ENCODE measurements around the gene HCK.
"Not testable (repeated sequence)": the region's sequence is repeated elsewhere in the genome, so short reads cannot be mapped to it uniquely, and the experiment has no call there.

HCK gene

DNA sequence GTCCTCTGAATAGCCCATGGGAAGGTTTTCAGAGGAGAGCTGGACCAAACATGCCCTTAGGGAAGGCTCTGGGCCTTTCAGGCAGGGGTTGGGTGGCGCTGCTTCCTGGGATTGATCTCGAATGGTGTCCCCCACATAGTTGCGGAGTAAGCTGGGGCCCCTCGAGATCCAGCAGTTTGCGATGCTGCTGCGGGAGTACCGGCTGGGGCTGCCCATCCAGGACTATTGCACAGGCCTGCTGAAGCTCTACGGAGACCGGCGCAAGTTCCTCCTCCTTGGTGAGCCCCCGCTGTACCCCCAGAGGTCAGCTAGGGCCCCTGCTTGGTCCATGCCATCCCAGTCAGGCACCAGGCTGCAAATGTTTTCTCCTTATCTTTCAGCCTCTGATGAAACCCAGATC, 22.5 kb upstream of the HCK start:
- no peak for FAIRE-seq

DNA sequence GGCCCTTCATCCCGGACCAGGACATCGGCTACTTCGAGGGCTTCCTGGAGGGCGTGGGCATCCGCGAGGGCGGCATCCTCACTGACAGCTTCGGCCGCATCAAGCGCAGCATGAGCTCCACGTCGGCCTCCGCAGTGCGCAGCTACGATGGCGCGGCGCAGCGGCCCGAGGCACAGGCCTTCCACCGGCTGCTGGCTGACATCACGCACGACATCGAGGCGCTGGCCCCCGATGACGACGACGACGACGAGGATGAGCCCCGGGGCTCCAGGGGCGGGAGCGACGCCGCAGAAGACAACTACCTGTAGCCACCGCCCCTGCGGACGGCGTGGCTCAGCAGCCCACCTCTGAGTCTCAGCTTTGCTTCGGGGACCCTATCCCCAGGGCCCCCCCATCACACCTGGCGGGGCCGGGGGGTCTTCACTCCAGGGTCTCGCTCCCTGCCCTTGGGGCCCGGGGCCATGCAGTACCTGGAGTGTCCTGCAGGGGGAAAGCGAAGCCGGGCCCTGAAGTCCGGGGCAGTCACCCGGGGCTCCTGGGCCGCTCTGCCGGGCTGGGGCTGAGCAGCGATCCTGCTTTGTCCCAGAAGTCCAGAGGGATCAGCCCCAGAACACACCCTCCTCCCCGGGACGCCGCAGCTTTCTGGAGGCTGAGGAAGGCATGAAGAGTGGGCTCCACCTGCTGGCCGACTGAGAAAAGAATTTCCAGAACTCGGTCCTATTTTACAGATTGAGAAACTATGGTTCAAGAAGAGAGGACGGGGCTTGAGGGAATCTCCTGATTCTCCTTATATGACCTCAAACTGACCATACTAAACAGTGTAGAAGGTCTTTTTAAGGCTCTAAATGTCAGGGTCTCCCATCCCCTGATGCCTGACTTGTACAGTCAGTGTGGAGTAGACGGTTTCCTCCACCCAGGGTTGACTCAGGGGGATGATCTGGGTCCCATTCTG, 20.8 kb upstream of the HCK start:
- no peak for FAIRE-seq

DNA sequence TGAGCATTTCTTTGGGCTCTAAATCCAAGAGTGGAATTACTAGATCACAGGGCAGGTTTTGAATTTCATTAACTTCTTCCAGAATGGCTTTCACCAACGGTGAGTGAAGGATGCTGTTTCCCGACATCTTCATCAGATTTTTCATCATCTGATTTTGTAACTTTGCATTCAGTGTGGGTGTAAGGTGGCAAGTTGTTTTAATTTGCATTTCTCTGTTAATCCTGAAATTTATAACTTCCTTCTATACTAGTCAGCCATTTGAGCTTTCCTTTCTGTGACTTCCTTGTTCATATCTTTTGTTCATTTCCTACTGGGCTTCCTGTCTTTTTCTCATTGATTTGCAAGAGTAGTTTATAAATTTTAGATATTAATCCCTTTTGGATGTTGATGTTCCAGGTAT, 18.7 kb upstream of the HCK start:
- FAIRE-seq, result no peak

DNA sequence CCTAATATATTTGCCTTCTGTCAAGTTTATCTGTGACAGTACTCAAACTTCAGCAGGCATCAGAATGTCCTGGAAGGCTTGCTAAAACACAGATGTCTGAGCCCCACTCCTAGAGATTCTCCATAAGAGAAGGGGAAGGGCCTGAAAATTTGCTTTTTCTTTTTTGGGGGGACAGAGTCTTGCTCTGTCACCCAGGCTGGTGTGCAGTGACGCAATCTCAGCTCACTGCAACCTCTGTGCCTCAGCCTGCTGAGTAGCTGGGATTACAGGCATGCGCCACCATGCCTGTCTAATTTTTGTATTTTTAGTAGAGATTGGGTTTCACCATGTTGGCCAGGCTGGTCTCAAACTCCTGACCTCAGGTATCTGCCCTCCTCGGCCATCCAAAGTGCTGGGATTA, 18.3 kb upstream of the HCK start:
- FAIRE-seq, result not testable (repeated sequence)

DNA sequence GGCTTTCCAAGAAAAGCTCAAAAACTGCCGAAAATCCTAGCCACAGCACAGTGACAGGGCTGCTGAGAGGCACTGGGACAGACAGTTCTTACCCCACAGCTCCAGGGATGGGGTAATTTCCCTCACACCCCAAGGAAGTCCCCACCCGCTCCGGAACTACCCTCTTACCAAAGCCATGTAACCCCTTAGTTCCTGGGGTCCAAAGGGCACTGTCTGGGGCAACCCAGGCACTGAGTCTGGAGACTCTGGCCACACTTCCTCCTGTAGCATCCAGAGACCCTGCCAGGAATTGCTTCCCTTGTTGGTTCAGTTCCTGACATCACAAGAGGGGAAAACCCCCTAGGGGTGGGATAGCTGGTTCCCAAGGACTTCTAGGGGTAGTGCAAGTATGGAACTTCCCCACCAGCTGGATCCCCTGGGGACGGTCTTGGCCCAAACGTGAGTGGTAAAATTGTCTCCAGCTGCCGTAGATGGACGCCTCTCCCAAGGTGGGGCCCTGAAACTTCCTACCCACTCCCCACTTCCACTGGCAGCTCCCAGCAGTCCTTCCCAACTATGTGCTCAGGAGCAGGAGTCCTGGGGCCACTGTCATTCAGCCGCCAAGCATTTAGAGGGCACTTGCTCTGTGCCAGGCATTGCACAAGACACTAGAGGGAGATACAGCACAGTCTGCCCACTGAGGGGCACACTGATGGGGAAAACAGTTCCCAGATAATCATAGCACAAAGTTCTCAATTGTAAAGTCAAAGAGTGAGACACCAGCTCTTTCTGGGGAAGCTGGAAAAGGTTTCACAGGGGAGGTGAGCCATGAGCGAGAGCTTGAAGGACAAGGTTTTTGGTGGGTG, 17.2 kb upstream of the HCK start:
- no peak for FAIRE-seq

DNA sequence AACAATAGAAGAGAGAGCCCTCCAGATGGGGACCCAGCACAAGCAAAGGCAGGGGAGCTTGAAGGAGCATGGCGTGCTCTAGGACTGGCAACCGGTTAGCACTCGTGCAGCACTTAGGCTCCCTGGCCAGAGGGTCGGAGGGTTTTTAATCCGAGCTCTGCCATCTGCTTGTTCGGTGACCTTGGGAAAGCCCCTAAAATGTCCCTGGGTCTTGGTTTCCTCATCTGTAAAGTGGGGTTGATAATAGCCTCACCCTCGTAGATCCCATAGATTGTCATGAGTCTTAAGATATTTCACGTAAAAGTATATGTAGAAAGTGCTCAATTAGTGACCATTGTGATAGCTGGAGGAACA, 16.6 kb upstream of the HCK start:
- FAIRE-seq, result no peak

DNA sequence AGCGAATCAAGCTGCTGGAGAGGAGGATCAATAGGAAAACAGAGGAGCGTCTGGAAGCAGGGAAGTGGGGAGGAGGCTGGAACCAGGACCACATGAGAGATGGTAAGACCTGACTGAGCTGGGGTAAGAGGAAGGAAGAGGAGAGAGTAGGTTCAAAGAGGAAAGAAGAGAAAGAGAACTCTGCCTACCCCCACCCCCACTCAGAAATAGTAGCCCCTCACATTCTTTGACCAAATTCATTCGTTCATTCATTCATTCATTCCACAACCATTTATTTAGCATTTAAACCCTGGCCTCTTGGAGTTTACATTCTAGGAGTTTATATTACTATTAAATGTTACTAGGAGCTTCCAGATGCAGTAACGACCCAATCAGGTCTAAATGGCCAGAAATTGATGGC, 15.8 kb upstream of the HCK start:
- FAIRE-seq, result no peak

DNA sequence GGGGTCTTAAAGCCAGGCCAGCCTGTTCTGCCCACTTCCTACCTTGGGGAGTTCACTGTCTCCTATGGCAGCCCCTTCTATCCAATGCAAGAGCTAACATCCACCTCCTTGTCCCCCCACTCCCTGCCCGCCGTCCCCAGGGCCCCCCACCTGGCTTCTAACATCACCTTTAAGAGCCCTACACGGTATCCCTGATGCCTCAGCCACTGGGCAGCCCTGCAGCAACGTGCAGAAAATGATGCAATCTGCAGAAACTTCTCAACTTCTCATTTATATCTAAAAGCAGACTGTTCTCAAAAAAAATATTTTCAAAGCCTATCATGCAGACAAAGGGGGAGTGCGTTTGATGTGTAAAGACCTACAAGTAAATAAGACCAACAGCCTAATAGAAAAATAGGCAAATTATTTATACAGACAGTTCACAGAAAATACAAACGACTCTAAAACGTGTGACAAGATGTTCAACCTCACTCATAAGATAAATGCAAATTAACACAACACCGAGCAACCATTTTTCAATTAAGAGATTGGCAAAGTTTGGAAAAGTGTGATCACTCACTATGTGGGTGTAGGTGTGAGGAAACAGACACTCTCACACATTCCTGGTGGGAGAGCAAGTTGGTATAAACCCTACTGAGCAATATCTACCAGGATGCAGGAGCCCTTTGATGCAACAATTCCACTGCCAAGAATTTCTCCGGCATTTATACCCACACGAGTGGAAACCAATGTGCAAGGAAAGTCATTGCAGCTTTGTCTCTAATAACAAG, 15.1 kb upstream of the HCK start:
- FAIRE-seq, result no peak

DNA sequence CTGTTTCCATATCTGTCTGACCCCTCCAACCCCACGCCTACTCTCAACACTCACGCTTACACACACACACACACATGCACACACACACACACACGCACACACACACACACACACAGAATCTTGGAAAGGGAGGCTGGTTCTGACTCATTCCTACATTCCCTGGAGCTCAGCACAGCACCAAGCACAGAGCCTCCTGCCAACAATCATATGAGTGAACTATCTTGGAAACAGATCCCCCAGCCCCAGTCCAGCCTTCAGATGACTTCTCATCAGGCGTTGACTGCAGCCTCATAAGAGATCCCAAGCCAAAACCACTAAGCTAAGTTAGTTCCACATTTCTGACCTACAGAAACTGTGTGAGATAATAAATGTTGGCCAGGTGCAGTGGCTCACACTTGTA, 14.1 kb upstream of the HCK start:
- no peak for FAIRE-seq

DNA sequence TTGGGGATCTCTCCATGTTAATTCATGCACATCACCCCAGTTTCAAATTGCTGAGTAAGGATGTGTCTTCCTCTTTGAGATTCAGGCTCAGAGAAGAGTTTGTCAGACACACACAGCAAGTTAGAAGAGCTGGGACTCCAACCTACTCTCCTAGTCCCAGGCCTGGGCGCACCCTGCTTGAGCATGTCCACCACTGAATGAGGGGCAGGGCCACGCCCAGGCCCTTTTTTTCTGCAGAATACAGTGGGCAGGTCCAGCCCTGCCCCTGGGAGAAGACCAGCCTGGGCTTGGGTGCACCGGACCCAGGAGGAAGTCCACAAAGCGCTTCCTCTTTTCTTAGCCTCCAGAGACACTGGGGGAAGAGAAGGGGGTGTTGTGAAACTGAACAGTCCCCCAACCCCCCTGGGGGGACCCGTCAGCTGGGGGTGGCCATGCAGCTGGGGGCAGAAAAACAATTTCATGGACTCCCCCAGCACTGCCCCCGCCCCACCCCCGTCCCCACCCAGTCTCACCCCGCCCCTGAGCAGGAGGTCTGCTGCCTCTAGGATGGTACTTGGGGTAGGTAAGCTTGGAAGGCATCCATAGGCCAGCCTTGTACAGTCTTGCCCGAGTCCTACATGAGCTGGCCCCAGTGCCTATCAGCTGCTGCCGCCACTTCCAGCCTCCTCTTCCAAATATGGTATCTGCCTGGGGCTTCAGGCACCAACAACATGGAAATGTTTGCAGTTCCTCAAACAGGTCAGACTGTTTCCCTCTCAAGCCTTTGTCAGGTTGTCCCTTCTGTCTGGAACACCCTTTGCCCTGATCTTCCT, 11.7 kb upstream of the HCK start:
- no peak for FAIRE-seq

DNA sequence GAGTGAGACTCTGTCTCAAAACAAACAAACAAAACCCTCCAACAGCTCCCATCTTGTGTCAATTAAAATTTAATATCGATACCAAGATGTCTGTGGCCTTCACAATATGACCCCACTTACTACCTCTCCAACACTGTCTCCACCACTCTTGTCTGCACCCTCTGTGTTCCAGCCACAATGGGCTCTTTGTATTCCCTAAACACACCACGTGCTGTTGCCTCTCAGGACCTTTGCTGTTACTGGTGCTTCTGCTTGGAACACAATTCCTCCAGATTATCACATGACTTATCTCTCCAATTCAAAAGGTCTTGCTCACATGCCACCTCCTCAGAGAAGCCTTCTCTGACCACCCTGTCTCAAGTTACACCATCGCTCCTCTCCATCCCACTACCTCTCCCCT, 6.0 kb upstream of the HCK start:
- FAIRE-seq, result no peak

DNA sequence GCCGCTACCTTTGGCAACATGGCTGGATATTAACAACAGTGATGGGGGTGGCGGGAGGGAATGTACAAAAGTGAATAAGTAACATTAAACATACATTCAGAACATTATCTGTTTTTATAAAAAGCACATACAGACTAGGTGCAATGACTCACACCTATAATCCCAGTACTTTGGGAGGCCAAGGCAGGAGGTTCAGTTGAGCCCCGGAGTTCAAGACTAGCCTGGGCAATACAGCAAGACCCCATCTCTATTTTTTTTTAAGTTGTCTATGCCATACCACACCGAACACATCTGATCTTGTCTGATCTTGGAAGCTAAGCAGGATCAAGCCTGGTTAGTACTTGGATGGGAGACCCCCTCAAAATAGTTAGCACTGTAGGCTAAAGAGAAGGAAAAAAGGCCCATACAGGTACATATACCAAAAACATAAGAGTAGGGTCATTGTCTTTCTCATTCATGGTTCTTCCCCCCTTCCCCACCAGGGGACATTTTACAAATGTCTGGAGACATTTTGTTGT, 1.7 kb upstream of the HCK start:
- FAIRE-seq, result no peak

DNA sequence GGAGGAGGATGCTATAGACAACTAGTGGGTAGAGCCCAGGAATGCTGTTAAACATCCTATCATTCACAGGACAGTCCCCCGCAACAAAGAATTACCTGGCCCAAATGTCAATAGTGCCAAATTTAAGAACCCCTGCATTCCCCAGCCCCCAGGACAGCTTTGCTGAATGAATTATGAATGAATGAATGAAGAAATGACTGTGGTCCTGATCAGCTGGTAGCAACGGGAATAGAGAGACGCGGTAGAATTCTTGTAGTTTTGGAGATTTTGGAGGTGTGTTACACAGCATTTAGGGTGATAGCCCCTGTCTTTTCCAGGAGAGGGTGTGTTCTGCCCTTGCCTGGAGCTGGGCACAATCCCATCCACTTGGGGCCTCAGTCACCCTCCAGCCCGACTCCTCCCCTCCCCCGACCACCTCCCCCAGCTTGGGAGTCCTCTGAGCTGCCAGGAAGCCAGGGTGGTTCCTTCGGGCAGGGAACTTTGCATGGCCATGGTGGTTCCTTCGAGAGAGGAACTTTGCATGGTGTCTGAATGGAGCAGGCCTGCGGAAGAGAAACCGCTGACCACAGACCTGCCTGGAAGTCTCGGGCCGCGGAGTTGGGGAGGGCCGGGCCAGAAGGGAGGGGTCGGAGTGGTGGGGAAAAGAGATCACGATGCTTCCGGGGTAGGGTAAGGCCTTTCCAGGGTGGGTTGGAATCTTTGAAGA, 1.0 kb upstream of the HCK start:
- no peak for FAIRE-seq

DNA sequence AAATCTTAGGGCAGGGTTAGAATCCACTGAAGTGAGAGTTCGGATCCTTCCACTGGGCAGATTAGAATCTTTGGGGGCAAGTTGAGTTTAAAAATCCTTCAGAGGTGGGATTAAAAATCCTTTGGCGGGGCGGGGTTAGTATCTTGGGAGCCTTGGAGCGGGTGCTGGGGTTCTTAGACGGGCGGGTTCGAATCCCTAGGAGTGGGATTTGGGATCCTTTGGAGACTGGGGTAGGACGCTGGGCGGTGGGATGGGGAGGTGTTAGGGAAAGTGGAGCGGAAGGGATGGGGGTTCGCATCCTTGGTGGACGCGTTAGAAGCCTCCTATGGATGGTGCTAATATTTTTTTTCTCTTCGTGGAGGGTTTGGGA, 337 bp upstream of the HCK start:
- no peak for FAIRE-seq

DNA sequence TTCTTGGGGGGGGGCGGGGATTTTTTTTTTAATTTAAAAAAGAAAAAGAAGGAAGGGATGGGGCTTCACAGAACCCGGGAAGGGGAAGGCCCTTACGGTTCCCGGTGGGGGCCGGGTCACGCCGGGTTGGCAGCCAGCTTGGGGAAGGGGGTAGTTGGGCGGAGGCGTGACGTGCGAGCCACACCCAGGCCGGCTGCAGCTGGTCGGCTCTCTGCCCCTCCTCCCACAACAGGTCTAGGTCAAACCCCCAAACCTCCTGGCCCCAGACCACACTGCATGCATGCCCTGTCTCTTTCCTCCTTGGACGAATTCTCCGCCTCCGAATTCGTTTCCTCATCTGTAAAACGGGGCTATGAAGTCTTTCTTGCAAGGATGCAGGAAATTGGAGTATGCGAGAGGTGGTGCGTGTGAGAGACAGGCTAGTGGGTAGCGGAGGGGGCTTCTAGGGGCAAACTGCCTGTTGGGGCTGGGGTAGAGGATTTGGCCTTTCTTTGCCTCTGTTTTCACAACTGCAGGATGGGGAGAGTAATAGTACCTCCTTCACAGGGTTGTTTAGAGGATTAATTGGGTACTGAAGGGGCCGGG, 828 bp downstream of the HCK start:
- FAIRE-seq, result no peak

DNA sequence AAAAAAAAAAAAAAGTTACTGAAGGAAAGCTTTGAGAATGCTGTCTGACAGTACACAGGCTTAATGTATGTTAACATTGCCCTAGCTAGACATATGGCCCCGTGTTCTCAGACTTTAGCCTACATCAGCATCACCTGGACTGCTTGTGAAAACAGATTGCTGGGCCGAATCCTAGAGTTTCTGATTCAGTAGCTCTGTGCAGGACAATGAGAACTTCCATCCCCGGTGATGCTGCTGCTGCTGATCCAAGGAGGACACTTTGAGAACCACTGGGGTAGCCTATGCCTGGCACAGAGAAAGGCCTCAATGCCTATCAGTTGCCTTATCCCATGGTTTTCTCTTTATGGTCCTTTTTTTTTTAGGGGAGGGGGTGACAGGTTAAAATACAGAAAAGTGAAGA, 1.6 kb downstream of the HCK start:
- no peak for FAIRE-seq

DNA sequence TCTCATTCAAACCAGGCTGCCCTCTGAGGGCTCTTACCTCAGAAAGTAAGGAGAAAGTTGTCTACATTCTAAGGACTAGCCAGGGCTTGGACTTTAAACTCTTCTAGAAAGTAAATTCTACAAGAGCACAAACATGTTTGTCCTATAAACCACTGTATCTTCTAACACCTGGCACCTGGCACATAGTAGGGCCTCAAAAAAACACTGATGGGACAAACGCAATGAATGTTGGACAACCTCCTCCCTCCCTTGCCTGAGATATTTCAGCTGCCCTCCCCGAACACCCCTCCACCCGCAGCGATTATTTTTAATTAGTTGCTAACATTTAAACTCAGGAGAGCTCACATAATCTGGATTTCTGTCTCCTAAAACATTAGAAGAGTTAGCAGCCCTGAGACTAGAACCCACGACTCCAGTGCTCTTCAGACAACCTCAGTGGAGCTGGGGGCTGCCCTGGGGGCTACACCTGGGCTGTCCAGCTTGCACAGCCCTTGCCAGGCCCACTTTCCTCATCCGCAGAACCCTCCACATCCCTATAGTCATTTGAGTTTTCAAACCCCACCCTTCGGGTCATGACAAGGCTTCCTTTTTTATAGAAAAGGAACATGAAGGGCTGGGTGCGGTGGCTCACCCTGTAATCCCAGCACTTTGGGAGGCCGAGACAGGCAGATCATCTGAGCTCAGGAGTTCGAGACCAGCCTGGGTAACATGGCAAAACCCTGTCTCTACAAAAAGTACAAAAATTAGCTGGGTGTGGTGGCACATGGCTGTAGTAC, 4.9 kb downstream of the HCK start:
- FAIRE-seq, result no peak

DNA sequence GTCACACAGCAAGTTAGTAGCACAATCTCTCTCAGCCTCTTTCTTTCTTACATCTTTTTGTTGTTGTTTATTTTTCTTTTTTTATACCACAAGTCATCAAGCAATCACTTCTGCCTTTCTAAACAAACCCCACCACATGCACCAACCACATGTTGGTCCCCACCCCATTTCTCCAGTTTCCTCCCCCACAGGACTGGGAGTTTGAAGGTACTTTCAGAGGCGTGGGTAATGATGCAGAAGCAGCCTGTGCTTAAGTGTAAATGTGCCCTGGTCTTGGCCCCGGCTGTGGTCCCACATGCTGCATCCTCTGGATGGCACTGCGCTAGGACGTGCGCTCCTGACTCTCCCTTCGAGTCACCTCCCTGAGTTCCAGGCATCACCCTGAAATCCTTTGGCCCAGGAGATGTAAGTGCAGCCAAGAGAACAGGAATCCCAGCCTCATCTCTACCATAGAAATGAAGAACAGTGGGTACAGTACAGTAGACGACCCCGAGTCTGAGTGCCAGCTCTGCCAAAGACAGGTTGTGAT, 5.7 kb downstream of the HCK start:
- FAIRE-seq, result no peak

DNA sequence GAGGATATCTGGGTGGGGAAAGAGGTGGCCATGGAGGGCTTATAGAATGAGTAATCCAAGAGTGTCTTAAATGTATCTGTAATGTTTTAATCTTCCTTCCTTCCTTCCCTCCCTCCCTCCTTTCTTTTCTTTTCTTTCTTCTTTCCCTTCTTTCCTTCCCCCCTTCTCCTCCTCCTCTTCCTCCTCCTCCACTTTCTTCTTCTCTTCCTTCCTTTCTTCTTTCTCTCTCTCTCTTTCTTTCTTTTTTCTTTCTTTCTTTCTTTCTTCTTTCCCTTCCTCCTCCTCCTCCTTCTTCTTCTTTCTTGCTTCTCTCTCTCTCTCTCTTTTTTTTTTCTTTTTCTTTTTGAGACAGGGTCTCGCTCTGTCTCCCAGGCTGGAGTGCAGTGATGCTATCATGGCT, 7.1 kb downstream of the HCK start:
- no peak for FAIRE-seq

DNA sequence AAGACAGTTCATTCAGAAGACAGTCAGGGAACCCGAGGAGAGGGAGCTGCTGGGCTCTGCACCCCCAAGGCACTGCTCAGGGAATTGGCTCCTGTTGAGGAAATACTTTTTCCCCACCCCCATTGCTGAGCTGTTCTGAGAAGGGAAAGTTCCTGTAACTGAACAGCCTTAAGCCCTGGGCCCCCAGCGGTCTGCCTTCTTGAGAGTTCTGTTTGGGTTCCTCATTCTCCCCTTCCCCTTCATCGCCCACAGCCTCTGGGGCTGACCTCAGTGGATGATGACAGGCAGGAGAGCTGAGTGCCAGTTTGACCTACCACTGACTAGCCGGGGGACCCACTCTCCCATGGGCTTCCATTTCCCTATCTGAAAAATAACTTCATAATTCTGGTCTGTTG, 10.7 kb downstream of the HCK start:
- no peak for FAIRE-seq

Measured in endometrium (tissue), 2 donors.